Colonic mucosa (tissue), 4 donors: ENCODE results near the gene PBX2. TPM values are rescaled to one million over a fixed set of nuclear protein-coding genes. Genes with fewer than 3 reads are reported as not detected.

Experiments
- DNase-seq: peaks from one replicate; pipeline ENCODE4 v3.0.0-alpha.2; 2020
- H3K27ac ChIP-seq: fragments of 200-600 bp; one replicate; pipeline ENCODE4 v1.8.0; 2021
- H3K27me3 ChIP-seq: fragments of 200-600 bp; one replicate; pipeline ENCODE4 v1.8.0; 2021
- H3K36me3 ChIP-seq: fragments of 200-600 bp; one replicate; pipeline ENCODE4 v1.8.0; 2021
- H3K4me1 ChIP-seq: fragments of 200-600 bp; one replicate; pipeline ENCODE4 v1.8.0; 2021; ENCODE audit warnings: mild to moderate bottlenecking
- H3K4me3 ChIP-seq: fragments of 200-600 bp; one replicate; pipeline ENCODE4 v1.8.0; 2021
- H3K9ac ChIP-seq, 2 donors: one replicate each; pipeline ENCODE4 v1.7.0; 2013; ENCODE audit warnings: control low read depth in 2 of 2, low read depth in 2 of 2, low read length in 2 of 2
- H3K9me3 ChIP-seq: fragments of 200-600 bp; one replicate; pipeline ENCODE4 v1.8.0; 2021
- intact Hi-C: fragments of 100-400 bp; cut with DNase I; formaldehyde crosslinking; loops from one replicate; pipeline ENCODE4 v1.14.1; 2022
- total RNA-seq, 2 donors: library from RNA; stranded (reverse); fragmentation: NEBNext Ultra II Directional in 1 of 2; extraction: Animal tissue kit (Norgen Biotek cat#: 25700) in 1 of 2; gene quantifications; one replicate each; pipeline ENCODE4 v1.2.1, GENCODE V29; 2021
- TF ChIP-seq, protein P1 (sequence below): fragments of 200-600 bp; IDR thresholded peaks from one replicate; pipeline ENCODE4 v1.8.0; 2022; ENCODE audit warnings: antibody characterized with exemption, mild to moderate bottlenecking
- donor health status: healthy.
- donor health status: DM: no; HTN: no; CAD: no.
- donor health status: DM: no; HTN: no; CAD: no.

The PBX2 gene
- total RNA-seq, 2 donors from 2014 or later = 47.5 TPM

DNA sequence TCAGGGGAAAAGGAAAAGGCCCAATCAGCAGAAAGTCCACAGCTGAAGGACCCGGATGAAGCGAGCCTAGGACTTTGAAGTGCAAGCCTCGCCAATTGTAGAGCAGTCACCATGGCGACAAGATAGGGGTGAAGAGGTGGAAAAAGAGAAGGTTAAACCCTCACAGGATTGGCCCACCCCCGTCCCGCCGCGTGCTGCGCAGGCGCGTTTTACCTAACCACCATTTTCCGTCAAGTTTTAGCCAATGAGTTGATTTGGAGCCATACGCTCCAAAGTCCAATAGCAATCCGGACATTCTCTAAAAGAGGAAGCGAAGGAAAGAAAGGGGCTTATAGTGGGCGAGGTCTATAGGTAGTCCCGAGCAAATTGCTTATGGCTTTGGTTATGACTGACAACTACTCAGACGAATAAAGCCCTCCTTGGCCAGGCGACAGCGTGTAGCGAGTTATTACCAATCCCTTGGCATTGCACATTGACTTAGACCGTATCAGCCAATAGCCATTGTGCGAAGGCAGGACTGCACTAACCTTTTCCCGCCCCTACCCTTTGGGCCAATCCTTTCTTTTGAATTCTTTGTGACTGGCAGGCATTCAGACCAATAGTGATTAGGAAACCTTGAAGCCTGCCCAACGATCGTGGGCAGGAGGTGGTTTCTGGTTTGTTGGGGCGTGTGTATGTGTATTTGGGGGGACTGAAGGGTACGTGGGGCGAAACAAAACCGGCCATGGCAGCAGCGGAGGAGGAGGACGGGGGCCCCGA lies 12.0 kb downstream of the PBX2 start, which contains the start of gene RNF5:
RNF5 (plus strand) TSS at position 618 of the 759 bp plus-strand sequence; CDS start at position 725, 107 bp downstream.
- Histone ChIP-seq H3K27ac (peak within 1 kb of the TSS; percentile 94), H3K4me3 (peak within 1 kb of the TSS; percentile 77), H3K9ac (peak within 1 kb of the TSS; percentile 90), H3K9me3 (no peaks in the 10 kb centered on the region), H3K4me1 (peaks cover 19% of the 10 kb centered on the region), H3K36me3 (peaks cover 4% of the 10 kb centered on the region), H3K27me3 (no peaks in the 10 kb centered on the region)
- TF ChIP-seq, protein P1, sequence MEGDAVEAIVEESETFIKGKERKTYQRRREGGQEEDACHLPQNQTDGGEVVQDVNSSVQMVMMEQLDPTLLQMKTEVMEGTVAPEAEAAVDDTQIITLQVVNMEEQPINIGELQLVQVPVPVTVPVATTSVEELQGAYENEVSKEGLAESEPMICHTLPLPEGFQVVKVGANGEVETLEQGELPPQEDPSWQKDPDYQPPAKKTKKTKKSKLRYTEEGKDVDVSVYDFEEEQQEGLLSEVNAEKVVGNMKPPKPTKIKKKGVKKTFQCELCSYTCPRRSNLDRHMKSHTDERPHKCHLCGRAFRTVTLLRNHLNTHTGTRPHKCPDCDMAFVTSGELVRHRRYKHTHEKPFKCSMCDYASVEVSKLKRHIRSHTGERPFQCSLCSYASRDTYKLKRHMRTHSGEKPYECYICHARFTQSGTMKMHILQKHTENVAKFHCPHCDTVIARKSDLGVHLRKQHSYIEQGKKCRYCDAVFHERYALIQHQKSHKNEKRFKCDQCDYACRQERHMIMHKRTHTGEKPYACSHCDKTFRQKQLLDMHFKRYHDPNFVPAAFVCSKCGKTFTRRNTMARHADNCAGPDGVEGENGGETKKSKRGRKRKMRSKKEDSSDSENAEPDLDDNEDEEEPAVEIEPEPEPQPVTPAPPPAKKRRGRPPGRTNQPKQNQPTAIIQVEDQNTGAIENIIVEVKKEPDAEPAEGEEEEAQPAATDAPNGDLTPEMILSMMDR = no peak
- intact Hi-C loops = no loop called here
- peak; percentile 99 for DNase-seq

DNA sequence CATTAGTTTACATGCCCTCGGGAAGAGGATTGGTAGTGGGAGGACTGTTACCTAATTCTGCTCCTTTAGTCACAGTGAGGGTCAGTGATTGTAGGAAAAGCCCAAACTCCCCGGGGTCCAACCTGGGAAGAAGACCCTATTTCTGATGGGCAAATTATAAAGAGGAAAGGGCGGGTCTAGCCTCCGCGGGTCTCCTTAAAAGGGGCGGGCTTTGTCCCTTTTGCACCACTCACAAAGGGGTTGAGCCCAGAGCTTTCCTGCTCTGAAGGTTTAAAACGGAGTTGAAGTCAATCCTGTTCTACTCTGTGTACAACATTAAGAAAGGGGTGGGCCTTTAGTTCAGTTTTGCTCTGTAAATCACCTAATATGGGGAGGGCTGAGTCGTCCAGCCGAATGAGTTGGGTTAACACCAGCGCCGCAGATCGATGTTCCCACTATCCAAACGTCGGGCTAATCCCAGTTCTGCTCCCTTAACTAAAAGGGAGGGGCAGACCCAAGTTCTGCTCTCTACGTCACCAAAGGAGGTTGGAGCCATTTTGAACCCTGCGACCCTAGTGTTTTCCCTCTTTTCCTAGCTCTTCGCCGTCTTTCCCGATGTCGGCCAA lies 12.7 kb downstream of the PBX2 start:
- H3K4me1 ChIP-seq = peaks cover 22% of the 10 kb centered on the region
- H3K9ac ChIP-seq = peak overlapping the region; percentile 15 to 90
- peak; percentile 59 for DNase-seq
- peak overlapping the region; percentile 77 for H3K4me3 ChIP-seq
- peaks cover 4% of the 10 kb centered on the region for H3K36me3 ChIP-seq
- H3K27me3 ChIP-seq = no peaks in the 10 kb centered on the region
- TF ChIP-seq, protein P1 = no peak
- H3K9me3 ChIP-seq = no peaks in the 10 kb centered on the region
- peak overlapping the region; percentile 94 for H3K27ac ChIP-seq
- intact Hi-C loops = no loop called here

DNA sequence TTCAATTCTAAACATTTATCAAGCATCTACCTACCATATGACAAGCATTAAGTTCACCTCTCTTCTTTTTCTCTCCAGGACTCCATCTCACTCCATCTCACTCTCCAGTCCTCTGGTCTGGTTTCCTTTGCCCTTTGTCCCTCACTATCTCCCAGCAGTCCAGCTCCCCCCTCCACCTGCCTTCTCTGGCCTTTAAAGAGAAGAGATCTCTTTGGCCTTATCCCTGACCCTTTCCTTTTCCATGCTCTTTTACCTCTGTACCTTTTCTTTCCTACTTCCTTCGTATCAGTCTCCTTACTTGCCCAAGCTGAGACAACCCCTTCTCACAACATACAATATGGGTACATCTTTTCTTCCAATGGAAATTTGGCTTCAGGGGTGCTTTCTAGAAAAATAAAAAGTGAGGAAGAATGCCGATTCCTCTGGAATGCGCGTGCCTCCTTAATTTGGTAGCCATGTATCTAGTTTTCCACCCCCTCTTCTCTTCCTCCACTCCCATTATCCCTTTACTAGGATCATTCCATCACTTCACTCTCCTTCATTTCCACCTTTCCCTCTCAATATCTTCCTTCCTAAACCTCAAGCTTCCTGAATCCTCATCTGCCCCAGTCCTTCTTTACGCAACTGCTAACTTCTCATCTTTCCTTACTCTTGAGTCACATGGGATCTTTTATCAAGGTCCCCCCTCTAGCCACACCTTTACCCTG lies 13.4 kb downstream of the PBX2 start:
- Histone ChIP-seq H3K4me3 (peak overlapping the region; percentile 77), H3K9ac (peak overlapping the region; percentile 32 to 90), H3K9me3 (no peaks in the 10 kb centered on the region), H3K27me3 (no peaks in the 10 kb centered on the region), H3K36me3 (peaks cover 4% of the 10 kb centered on the region), H3K4me1 (peaks cover 22% of the 10 kb centered on the region), H3K27ac (peak overlapping the region; percentile 94)
- intact Hi-C loops = no loop called here
- peak; percentile 49 for DNase-seq
- TF ChIP-seq, protein P1 = no peak

DNA sequence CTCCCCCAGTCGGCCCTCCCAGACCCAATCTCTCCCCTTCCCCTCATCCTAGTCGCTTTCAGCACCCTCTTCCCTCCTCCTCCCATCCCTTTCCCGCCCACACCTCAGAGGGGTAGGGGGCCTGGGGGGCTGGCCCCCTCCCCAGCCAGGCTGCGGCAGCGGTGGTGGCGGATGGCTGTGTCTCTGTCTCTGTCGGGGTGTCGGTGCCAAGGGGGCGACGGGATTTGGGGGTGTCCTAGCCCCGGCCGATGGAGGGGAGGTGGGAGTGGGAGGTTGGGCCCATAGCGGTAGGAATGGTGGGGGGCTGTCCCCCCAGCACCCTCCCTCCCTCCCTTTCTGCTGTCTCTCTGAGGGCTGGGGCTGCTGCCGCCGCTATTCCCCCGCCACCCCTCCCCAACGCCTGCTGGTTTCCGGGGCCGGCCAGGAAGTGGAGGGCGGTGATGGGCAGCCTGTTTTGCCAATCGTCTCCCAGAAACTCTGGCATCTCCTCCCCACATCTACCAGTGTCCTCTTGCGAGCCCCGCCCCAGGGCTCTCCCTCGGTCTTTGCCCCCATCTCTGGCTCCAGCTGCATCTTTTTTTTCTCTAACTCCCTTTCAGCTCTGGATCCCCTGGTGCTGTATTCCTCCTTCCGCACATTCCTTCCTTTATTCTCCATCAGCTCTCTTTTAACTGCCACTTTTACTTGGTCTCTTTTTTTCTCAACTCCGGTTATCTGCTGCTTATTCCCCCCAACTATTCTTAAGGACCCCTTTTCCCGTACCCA lies 14.1 kb downstream of the PBX2 start, which contains the start of gene AGPAT1:
AGPAT1 (minus strand) TSS at position 374 of the 765 bp plus-strand sequence. CDS start 4,588 bp downstream, outside the sequence.
- peak within 1 kb of the TSS; percentile 90 to 99 for H3K9ac ChIP-seq
- H3K9me3 ChIP-seq = no peaks in the 10 kb centered on the region
- H3K4me3 ChIP-seq = peak within 1 kb of the TSS; percentile 77
- TF ChIP-seq, protein P1 = no peak
- peak within 1 kb of the TSS; percentile 94 for H3K27ac ChIP-seq
- peak; percentile 99 for DNase-seq
- H3K27me3 ChIP-seq = no peaks in the 10 kb centered on the region
- peaks cover 4% of the 10 kb centered on the region for H3K36me3 ChIP-seq
- intact Hi-C loops = no loop called here
- peaks cover 22% of the 10 kb centered on the region for H3K4me1 ChIP-seq

DNA sequence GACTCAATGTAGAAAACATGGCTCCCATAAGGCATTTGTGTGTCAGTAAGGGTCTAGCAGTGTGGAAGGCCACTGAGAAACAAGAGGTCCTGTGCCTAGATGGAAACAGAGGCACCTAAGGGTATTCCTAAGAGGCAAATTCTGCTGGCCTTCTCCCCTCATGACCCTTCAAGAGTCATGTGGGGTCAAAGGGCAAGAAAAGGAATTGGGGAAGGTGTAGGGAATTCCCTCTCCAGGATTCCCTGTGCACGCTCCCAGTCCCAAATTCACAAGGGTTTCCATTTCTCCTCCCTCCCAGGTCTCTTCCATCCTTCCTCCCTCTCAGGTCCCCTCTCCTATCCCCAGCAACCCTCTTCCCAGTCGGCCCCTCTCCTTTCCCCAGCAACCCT lies 14.7 kb downstream of the PBX2 start:
- intact Hi-C loops = no loop called here
- TF ChIP-seq, protein P1 = no peak
- Histone ChIP-seq H3K9me3 (no peaks in the 10 kb centered on the region), H3K27me3 (no peaks in the 10 kb centered on the region), H3K36me3 (peaks cover 5% of the 10 kb centered on the region), H3K27ac (peak overlapping the region; percentile 94), H3K4me3 (peak overlapping the region; percentile 77), H3K9ac (peak overlapping the region; percentile 90 to 99), H3K4me1 (peaks cover 22% of the 10 kb centered on the region)
- no peak for DNase-seq
